Prostate gland (tissue), 2 donors: ENCODE data around the gene FOXG1.

Experiments
- POLR2A ChIP-seq: fragments of 450-650 bp; IDR thresholded peaks from one replicate; pipeline ENCODE4 v1.6.1; 2016; ENCODE audit warnings: antibody characterized with exemption, mild to moderate bottlenecking
- POLR2AphosphoS5 ChIP-seq: sonication (generic); formaldehyde crosslinking; IDR thresholded peaks from one replicate; pipeline ENCODE4 v1.6.1; 2017; ENCODE audit warnings: antibody characterized with exemption
- TF ChIP-seq, protein P1 (sequence below), 4 experiments: fragments of 200-600 bp in 2 of 4; fragments of 450-650 bp in 2 of 4; sonication (generic) in 2 of 4; IDR thresholded peaks; 1 replicate in 3 of 4; 2 replicates in 1 of 4; pipeline ENCODE4 v1.5.1; 2016 to 2019; ENCODE audit warnings: antibody characterized with exemption in 4 of 4, mild to moderate bottlenecking in 2 of 4, moderate library complexity in 2 of 4

GRCh38 chr14:28760431-28760996, 6.1 kb upstream of the FOXG1 start:
- TF ChIP-seq, protein P1, sequence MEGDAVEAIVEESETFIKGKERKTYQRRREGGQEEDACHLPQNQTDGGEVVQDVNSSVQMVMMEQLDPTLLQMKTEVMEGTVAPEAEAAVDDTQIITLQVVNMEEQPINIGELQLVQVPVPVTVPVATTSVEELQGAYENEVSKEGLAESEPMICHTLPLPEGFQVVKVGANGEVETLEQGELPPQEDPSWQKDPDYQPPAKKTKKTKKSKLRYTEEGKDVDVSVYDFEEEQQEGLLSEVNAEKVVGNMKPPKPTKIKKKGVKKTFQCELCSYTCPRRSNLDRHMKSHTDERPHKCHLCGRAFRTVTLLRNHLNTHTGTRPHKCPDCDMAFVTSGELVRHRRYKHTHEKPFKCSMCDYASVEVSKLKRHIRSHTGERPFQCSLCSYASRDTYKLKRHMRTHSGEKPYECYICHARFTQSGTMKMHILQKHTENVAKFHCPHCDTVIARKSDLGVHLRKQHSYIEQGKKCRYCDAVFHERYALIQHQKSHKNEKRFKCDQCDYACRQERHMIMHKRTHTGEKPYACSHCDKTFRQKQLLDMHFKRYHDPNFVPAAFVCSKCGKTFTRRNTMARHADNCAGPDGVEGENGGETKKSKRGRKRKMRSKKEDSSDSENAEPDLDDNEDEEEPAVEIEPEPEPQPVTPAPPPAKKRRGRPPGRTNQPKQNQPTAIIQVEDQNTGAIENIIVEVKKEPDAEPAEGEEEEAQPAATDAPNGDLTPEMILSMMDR (IDR thresholded peaks at IDR 0.05): no peak
- TF ChIP-seq POLR2AphosphoS5 (no peak), POLR2A (no peak)
